Caco-2 (cell line): ENCODE results near the gene CCIN. TPM values are rescaled to one million over a fixed set of nuclear protein-coding genes. Genes with fewer than 3 reads are reported as not detected.

Experiments used
- BruUV-seq: library from RNA; stranded (reverse); fragments of 400-500 nt; replicated peaks from 2 replicates; lab custom pipeline; 2021; lab: Mats Ljungman, UMichigan
- CTCF ChIA-PET: fragments of 300-600 bp; sonication (Branson Sonifier 250); formaldehyde crosslinking; loops from one replicate; lab custom pipeline; 2022; ENCODE audit warnings: antibody characterized with exemption; lab: Charles Lee
- POLR2A ChIA-PET: fragments of 300-600 bp; sonication (Branson Sonifier 250); formaldehyde crosslinking; loops from one replicate; lab custom pipeline; 2022; ENCODE audit warnings: antibody characterized with exemption; lab: Charles Lee
- DNase-seq, 2 experiments: peaks; one replicate each; pipeline versions ENCODE4 v3.0.0 to v3.0.0-alpha.2; 2020 to 2022
- H3K27me3 ChIP-seq: replicated peaks from 2 replicates; pipeline ENCODE4 v1.6.0; 2011; ENCODE audit warnings: low read length; ENCODE audit not compliant: control insufficient read depth, insufficient read depth
- H3K36me3 ChIP-seq: 2 replicates; pipeline ENCODE4 v1.5.1; 2011; ENCODE audit warnings: low read length; ENCODE audit not compliant: control insufficient read depth, insufficient read depth
- H3K4me1 ChIP-seq: fragments of 250-450 bp; sonication (Bioruptor Pico); 2 replicates; pipeline ENCODE4 v1.5.1; 2020; ENCODE audit warnings: mild to moderate bottlenecking
- H3K4me3 ChIP-seq: 2 replicates; pipeline ENCODE4 v1.5.1; 2011; ENCODE audit warnings: low read depth, mild to moderate bottlenecking, control low read depth, low read length
- H3K9me3 ChIP-seq: fragments of 250-450 bp; sonication (Bioruptor Pico); 2 replicates; pipeline ENCODE4 v1.5.1; 2020; ENCODE audit warnings: mild to moderate bottlenecking, moderate library complexity
- H3K27ac Mint-ChIP-seq: one replicate; pipeline ENCODE4 v1.8.0; 2022; ENCODE audit warnings: mixed read lengths; ENCODE audit not compliant: unreplicated experiment
- H3K27me3 Mint-ChIP-seq: one replicate; pipeline ENCODE4 v1.8.0; 2022; ENCODE audit warnings: mixed read lengths; ENCODE audit not compliant: insufficient read depth, unreplicated experiment
- H3K36me3 Mint-ChIP-seq: one replicate; pipeline ENCODE4 v1.8.0; 2022; ENCODE audit warnings: mild to moderate bottlenecking, mixed read lengths; ENCODE audit not compliant: insufficient read depth, unreplicated experiment
- H3K4me1 Mint-ChIP-seq: one replicate; pipeline ENCODE4 v1.8.0; 2022; ENCODE audit warnings: low read depth, mixed read lengths; ENCODE audit not compliant: unreplicated experiment
- H3K4me3 Mint-ChIP-seq: one replicate; pipeline ENCODE4 v1.8.0; 2022; ENCODE audit warnings: mild to moderate bottlenecking, moderate library complexity, mixed read lengths; ENCODE audit not compliant: unreplicated experiment
- H3K9me3 Mint-ChIP-seq: one replicate; pipeline ENCODE4 v1.8.0; 2022; ENCODE audit warnings: mixed read lengths; ENCODE audit not compliant: unreplicated experiment
- intact Hi-C: fragments of 100-400 bp; cut with micrococcal nuclease; formaldehyde crosslinking; loops from one replicate; pipeline ENCODE4 v1.10.0; 2022; ENCODE audit not compliant: unreplicated experiment
- total RNA-seq: library from RNA; stranded (reverse); gene quantifications from 2 replicates; pipeline ENCODE4 v1.2.3, GENCODE V29; 2022
- TF ChIP-seq, protein P1 (sequence below), 2 experiments: fragments of 200-600 bp in 1 of 2; IDR thresholded peaks; 1 replicate in 1 of 2; 2 replicates in 1 of 2; pipeline versions ENCODE4 v1.5.1 to v1.8.0; 2011 to 2022; ENCODE audit warnings: antibody characterized with exemption in 1 of 2, control low read depth in 1 of 2, inconsistent platforms in 1 of 2, low read depth in 1 of 2, low read length in 1 of 2, mild to moderate bottlenecking in 1 of 2, moderate library complexity in 1 of 2; ENCODE audit not compliant: insufficient read depth in 1 of 2, severe bottlenecking in 1 of 2, unreplicated experiment in 1 of 2

The CCIN gene
- total RNA-seq, 1 experiment from 2014 or later = not detected

DNA sequence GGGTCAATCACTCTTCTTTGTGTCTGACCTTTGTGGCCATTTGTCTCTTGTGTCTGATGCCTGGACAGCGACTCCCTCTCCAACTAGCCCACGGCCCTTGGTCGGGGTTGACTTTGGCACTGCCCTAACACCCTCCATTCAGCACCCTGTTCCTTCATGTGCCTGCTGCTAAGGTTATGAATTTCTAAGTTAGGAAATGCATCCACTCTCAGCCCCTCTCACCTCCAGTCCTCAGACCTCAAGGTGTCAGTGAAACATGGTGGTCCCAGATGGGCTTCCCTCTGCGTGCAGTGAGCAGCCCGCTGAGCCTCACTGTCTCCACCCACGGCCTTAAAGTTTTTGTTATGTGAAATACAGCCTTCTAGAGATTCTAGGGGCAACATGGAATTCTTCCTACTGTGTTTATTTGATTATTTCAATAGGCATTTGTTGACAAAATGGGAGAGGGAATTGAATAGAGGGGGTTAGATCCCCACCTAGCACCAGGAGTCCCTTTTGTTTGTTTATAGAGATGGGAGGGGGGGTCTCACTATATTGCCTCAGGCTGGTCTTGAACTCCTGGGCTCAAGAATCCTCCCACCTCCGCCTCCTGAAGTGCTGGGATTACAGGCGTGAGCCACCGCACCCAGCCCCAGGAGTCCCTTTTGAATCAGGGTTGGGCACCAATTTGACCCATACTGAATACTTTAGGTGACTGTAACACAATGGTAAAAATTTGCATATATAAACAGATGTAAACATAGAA lies 34.3 kb upstream of the CCIN start:
- Histone ChIP-seq H3K36me3 (no peaks in the 10 kb centered on the region), H3K4me3 (no peak overlapping the region), H3K27me3 (no peaks in the 10 kb centered on the region; the same call in none of the 2 replicates), H3K9me3 (no peaks in the 10 kb centered on the region), H3K4me1 (0 out of 2 replicates have a peak, but pooled peaks cover 8% of the 10 kb centered on the region)
- Mint-ChIP-seq H3K9me3 (no peaks in the 10 kb centered on the region), H3K36me3 (peaks cover 9% of the 10 kb centered on the region), H3K4me3 (no peak overlapping the region), H3K27ac (no peak overlapping the region), H3K4me1 (no peaks in the 10 kb centered on the region), H3K27me3 (peaks cover 5% of the 10 kb centered on the region)
- intact Hi-C loops = no loop called here
- no peak for DNase-seq
- no TSS peak for BruUV-seq
- ChIA-PET POLR2A (no interaction called here), CTCF (no interaction called here)
- TF ChIP-seq, protein P1, sequence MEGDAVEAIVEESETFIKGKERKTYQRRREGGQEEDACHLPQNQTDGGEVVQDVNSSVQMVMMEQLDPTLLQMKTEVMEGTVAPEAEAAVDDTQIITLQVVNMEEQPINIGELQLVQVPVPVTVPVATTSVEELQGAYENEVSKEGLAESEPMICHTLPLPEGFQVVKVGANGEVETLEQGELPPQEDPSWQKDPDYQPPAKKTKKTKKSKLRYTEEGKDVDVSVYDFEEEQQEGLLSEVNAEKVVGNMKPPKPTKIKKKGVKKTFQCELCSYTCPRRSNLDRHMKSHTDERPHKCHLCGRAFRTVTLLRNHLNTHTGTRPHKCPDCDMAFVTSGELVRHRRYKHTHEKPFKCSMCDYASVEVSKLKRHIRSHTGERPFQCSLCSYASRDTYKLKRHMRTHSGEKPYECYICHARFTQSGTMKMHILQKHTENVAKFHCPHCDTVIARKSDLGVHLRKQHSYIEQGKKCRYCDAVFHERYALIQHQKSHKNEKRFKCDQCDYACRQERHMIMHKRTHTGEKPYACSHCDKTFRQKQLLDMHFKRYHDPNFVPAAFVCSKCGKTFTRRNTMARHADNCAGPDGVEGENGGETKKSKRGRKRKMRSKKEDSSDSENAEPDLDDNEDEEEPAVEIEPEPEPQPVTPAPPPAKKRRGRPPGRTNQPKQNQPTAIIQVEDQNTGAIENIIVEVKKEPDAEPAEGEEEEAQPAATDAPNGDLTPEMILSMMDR (IDR thresholded peaks at IDR 0.05; ENCODE audit: insufficient read depth in 1 of 2, low read depth in 1 of 2, low read length in 1 of 2, severe bottlenecking in 1 of 2, unreplicated experiment in 1 of 2) = no peak

- ChIA-PET POLR2A (interaction anchor here (0.5 kb wide), 1 partner anchor 1131 kb away, joined by 8 read pairs; no protein-coding TSS in a partner anchor), CTCF (interaction anchor here (1.7 kb wide), 1 partner anchor 29 kb away, joined by 4 read pairs; no protein-coding TSS in a partner anchor)
- no peaks in the 10 kb centered on the region for H3K9me3 Mint-ChIP-seq
- no peaks in the 10 kb centered on the region for H3K4me1 Mint-ChIP-seq
- no peak for DNase-seq
- H3K4me1 ChIP-seq = 0 out of 2 replicates have a peak, but pooled peaks cover 8% of the 10 kb centered on the region
- no peak overlapping the region for H3K27ac Mint-ChIP-seq
- BruUV-seq = no TSS peak
- TF ChIP-seq, protein P1 (IDR thresholded peaks at IDR 0.05; ENCODE audit: insufficient read depth in 1 of 2, low read depth in 1 of 2, low read length in 1 of 2, severe bottlenecking in 1 of 2, unreplicated experiment in 1 of 2) = no peak
- no peaks in the 10 kb centered on the region for H3K9me3 ChIP-seq
- H3K27me3 ChIP-seq = no peaks in the 10 kb centered on the region; the same call in none of the 2 replicates
- peak overlapping the region; percentile 54 for H3K4me3 ChIP-seq
- H3K36me3 ChIP-seq = no peaks in the 10 kb centered on the region
- intact Hi-C loops = no loop called here
- H3K4me3 Mint-ChIP-seq = peak overlapping the region; percentile 78
- peaks cover 5% of the 10 kb centered on the region for H3K27me3 Mint-ChIP-seq
- H3K36me3 Mint-ChIP-seq = peaks cover 9% of the 10 kb centered on the region
These were observed 33.4 kb upstream of the CCIN start for GRCh38 chr9:36135741-36136271.

DNA sequence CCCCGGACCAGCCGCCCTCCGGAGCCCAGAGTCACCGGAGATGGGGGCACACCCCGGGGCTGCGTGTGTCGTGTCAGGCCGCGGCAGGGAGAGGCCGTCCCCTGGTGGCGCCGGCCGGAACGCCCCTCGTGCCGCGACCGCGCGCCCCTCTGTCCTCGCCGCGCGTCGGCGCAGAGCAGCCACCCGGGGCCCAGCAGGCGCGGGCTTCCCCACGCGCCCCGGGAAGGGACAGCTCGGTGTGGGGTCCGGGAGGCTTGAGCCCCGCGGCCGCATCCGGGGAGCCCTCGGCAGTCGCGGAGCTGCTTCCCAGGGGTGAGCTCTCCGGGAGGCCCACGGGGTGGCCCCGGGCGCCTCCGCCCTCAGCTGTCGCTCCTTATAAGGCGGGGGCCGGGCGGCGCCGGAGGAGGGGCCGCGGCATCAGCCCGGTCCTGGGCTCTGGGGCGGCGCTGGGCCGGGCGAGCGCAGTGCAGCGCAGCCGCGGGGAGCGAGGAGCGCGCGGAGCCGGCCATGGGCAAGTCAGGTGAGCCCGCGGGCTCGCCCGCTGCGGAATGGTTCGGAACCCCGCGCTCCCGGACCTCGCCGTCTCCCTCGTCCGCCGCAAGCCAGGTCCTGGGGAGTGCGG lies 32.8 kb upstream of the CCIN start, which contains the start of gene GLIPR2:
Gene GLIPR2 (plus strand): TSS at position 462 of the 622 bp plus-strand sequence. CDS start 46 bp downstream, at position 508.
- no peak within 1 kb of the TSS for H3K27ac Mint-ChIP-seq
- no peaks in the 10 kb centered on the region for H3K9me3 Mint-ChIP-seq
- no peaks in the 10 kb centered on the region; the same call in none of the 2 replicates for H3K27me3 ChIP-seq
- H3K27me3 Mint-ChIP-seq = peaks cover 5% of the 10 kb centered on the region
- ChIA-PET POLR2A (interaction anchor here (0.5 kb wide), 2 partner anchors 113 to 1131 kb away, joined by 3 to 8 read pairs; no protein-coding TSS in a partner anchor), CTCF (interaction anchor here (1.7 kb wide), 1 partner anchor 29 kb away, joined by 4 read pairs; no protein-coding TSS in a partner anchor)
- TF ChIP-seq, protein P1 (IDR thresholded peaks at IDR 0.05; ENCODE audit: insufficient read depth in 1 of 2, low read depth in 1 of 2, low read length in 1 of 2, severe bottlenecking in 1 of 2, unreplicated experiment in 1 of 2) = peak in 1 of 2 experiments; percentile 10
- H3K9me3 ChIP-seq = no peaks in the 10 kb centered on the region
- H3K4me3 Mint-ChIP-seq = peak within 1 kb of the TSS; percentile 78
- H3K36me3 ChIP-seq = no peaks in the 10 kb centered on the region
- no peaks in the 10 kb centered on the region for H3K4me1 Mint-ChIP-seq
- peak within 1 kb of the TSS; percentile 54 for H3K4me3 ChIP-seq
- H3K4me1 ChIP-seq = 0 out of 2 replicates have a peak, but pooled peaks cover 8% of the 10 kb centered on the region
- H3K36me3 Mint-ChIP-seq = peaks cover 9% of the 10 kb centered on the region
- DNase-seq = peak; percentile 61 to 79
- no TSS peak for BruUV-seq
- intact Hi-C loops = no loop called here
